Astrocyte (in vitro differentiated cells and primary cell): ENCODE data around the gene CCDC57.

Experiments
- EZH2 ChIP-seq: IDR thresholded peaks from 2 replicates; pipeline ENCODE4 v1.6.1; 2012; ENCODE audit warnings: mild to moderate bottlenecking, low read length, inconsistent platforms; ENCODE audit not compliant: insufficient read depth
- TF ChIP-seq, protein P1 (sequence below): IDR thresholded peaks from 2 replicates; pipeline ENCODE4 v1.5.1; 2011; ENCODE audit warnings: low read depth, mild to moderate bottlenecking, inconsistent platforms, low read length, moderate library complexity; ENCODE audit not compliant: insufficient read depth

DNA sequence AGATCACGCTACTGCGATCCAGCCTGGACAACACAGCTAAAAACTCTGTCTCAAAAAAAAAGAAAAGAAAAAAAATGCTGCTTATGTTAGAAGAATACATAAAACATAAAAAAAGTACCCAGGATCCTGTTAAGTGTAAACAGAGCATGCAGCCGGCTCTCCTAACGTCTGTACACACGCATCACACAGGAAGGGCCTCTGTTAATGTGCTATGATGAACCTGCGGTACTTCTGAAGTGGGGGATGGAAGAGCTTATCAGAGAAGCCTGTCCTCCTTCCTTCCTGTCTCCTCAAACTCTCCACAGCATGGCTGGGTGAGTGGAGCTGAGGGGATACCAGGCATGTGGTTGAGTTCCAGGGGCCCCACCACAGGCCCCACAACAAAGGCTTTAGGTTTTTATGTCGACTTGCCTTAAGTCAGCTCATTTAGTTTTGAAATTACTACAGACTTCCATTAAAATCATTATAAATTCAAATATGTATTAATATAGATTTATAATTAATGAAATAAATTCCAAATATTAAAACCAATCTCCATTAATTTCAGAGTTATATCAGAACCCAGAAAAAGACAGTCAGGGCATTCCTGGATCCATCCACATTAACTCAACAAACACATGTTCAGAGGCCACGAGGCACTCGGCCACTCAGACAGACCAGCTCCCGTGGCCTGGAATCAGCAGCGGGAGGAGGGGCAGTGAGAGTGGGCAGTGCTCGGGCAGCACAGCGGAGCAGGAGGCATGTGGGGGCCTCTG, 11.7 kb downstream of the CCDC57 start:
- TF ChIP-seq, protein P1, sequence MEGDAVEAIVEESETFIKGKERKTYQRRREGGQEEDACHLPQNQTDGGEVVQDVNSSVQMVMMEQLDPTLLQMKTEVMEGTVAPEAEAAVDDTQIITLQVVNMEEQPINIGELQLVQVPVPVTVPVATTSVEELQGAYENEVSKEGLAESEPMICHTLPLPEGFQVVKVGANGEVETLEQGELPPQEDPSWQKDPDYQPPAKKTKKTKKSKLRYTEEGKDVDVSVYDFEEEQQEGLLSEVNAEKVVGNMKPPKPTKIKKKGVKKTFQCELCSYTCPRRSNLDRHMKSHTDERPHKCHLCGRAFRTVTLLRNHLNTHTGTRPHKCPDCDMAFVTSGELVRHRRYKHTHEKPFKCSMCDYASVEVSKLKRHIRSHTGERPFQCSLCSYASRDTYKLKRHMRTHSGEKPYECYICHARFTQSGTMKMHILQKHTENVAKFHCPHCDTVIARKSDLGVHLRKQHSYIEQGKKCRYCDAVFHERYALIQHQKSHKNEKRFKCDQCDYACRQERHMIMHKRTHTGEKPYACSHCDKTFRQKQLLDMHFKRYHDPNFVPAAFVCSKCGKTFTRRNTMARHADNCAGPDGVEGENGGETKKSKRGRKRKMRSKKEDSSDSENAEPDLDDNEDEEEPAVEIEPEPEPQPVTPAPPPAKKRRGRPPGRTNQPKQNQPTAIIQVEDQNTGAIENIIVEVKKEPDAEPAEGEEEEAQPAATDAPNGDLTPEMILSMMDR = no peak
- no peak for TF ChIP-seq EZH2
